Suprapubic skin (tissue), 4 donors: ENCODE results near the gene HCRTR2.

Experiments
- EP300 ChIP-seq: sonication (generic); formaldehyde crosslinking; IDR thresholded peaks from one replicate; pipeline ENCODE4 v1.6.1; 2017; ENCODE audit warnings: antibody characterized with exemption
- POLR2A ChIP-seq, 2 donors: fragments of 450-650 bp; IDR thresholded peaks; one replicate each; pipeline ENCODE4 v1.6.1; 2017; ENCODE audit warnings: antibody characterized with exemption in 2 of 2, mild to moderate bottlenecking in 2 of 2, moderate library complexity in 2 of 2
- POLR2AphosphoS5 ChIP-seq, 3 donors: sonication (generic); formaldehyde crosslinking; IDR thresholded peaks; one replicate each; pipeline ENCODE4 v1.6.1; 2017; ENCODE audit warnings: antibody characterized with exemption in 3 of 3
- TF ChIP-seq, protein P1 (sequence below), 2 donors: fragments of 200-600 bp in 1 of 2; fragments of 450-650 bp in 1 of 2; sonication (generic) in 1 of 2; IDR thresholded peaks; one replicate each; pipeline ENCODE4 v1.5.1; 2016 to 2019; ENCODE audit warnings: antibody characterized with exemption in 2 of 2, mild to moderate bottlenecking in 1 of 2, moderate library complexity in 1 of 2

DNA sequence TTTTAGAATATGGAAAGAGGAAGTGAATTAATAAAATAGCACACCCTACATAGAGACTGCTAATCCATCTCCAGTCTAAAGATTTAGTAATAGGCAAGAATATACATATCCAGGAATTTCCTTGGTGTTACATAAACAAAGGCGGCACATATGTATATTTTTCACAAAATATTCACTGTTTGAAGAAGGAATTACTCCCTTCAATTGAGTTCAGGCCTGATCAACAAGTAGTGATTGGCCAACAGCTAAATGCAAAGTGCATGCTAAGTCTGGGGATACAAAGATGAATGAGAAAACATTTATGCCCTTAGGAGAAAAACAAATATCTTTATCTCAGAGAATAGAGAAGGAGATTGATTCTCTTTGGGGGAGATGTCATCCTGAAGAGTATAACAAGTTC lies 6.5 kb upstream of the HCRTR2 start:
- TF ChIP-seq POLR2A (IDR thresholded peaks at IDR 0.05) (no peak), POLR2AphosphoS5 (IDR thresholded peaks at IDR 0.05) (no peak), EP300 (no peak)
- TF ChIP-seq, protein P1, sequence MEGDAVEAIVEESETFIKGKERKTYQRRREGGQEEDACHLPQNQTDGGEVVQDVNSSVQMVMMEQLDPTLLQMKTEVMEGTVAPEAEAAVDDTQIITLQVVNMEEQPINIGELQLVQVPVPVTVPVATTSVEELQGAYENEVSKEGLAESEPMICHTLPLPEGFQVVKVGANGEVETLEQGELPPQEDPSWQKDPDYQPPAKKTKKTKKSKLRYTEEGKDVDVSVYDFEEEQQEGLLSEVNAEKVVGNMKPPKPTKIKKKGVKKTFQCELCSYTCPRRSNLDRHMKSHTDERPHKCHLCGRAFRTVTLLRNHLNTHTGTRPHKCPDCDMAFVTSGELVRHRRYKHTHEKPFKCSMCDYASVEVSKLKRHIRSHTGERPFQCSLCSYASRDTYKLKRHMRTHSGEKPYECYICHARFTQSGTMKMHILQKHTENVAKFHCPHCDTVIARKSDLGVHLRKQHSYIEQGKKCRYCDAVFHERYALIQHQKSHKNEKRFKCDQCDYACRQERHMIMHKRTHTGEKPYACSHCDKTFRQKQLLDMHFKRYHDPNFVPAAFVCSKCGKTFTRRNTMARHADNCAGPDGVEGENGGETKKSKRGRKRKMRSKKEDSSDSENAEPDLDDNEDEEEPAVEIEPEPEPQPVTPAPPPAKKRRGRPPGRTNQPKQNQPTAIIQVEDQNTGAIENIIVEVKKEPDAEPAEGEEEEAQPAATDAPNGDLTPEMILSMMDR (IDR thresholded peaks at IDR 0.05), result no peak
